Coronary artery (tissue), 2 donors: ENCODE results near the gene HOXB8.

Experiments
- DNase-seq: peaks from one replicate; pipeline ENCODE4 v3.0.0-alpha.2; 2017; ENCODE audit warnings: low spot score
- H3K27ac ChIP-seq, 2 donors: fragments of 200-600 bp; sonication (generic); one replicate each; pipeline ENCODE4 v1.5.1; 2016 to 2019
- H3K4me3 ChIP-seq: fragments of 200-600 bp; sonication (generic); 2 replicates; pipeline ENCODE4 v1.5.1; 2016; ENCODE audit warnings: mild to moderate bottlenecking, moderate library complexity
- CTCF ChIP-seq: fragments of 200-600 bp; sonication (generic); IDR thresholded peaks from one replicate; pipeline ENCODE4 v1.5.1; 2019; ENCODE audit warnings: antibody characterized with exemption

HOXB8 gene

GRCh38 chr17:48605991-48606891 is 8.9 kb downstream of the HOXB8 start:
- no peak for TF ChIP-seq CTCF
- Histone ChIP-seq H3K4me3 (no peak overlapping the region), H3K27ac (no peak overlapping the region)
- DNase-seq = no peak

GRCh38 chr17:48605409-48605919 is 9.6 kb downstream of the HOXB8 start:
- no peak for TF ChIP-seq CTCF
- Histone ChIP-seq H3K4me3 (no peak overlapping the region), H3K27ac (no peak overlapping the region)
- DNase-seq = no peak

GRCh38 chr17:48604770-48605329 is 10.2 kb downstream of the HOXB8 start, which contains the start of gene HOXB6:
Gene HOXB6, minus strand, starts transcription at chr17:48604986. Its CDS starts 6,836 bp downstream, at chr17:48598150.
- no peak for TF ChIP-seq CTCF
- no peak for DNase-seq
- H3K27ac ChIP-seq = no peak within 1 kb of the TSS
- no peak within 1 kb of the TSS for H3K4me3 ChIP-seq

GRCh38 chr17:48603959-48604769 is 10.9 kb downstream of the HOXB8 start:
- Histone ChIP-seq H3K4me3 (no peak overlapping the region), H3K27ac (no peak overlapping the region)
- no peak for DNase-seq
- no peak for TF ChIP-seq CTCF

- H3K27ac ChIP-seq = no peak overlapping the region
Observed at GRCh38 chr17:48601539-48602425, 13.3 kb downstream of the HOXB8 start.

More at GRCh38 chr17:48601539-48602425, 13.3 kb downstream of the HOXB8 start:
- H3K4me3 ChIP-seq = no peak overlapping the region
- DNase-seq = no peak
- no peak for TF ChIP-seq CTCF
